Measurements from ENCODE around the gene TMPRSS5. TPM values are rescaled to one million over a fixed set of nuclear protein-coding genes. Genes with fewer than 3 reads are reported as not detected.

The TMPRSS5 gene
- total and polyA plus RNA-seq, 10 donors: 0.42 to 1.7 (median 0.71) TPM

DNA sequence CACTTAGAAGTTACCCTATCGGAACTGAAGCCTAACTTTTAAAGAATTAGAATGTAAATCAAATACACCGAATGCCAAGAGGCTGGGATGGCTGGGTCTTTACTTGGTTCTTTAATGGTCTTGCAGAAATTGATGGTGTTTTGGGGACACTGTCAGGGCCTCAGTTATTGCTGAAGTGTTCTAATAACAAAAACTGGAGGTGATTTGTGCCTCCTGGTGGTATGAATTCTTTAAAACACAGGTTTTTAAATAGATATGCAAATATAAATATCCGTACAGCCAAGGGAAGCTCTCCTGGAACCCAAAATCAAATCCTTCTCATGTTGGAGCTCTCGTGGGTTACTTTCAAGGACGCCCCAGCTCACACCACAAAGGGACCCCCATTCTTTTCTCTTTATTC is 19.3 kb upstream of the TMPRSS5 start:
- 87 to 95% (median 94%) methylated on average over 5 of the region's 5 CpGs for WGBS, 5 donors
- TF ChIP-seq, protein P1, sequence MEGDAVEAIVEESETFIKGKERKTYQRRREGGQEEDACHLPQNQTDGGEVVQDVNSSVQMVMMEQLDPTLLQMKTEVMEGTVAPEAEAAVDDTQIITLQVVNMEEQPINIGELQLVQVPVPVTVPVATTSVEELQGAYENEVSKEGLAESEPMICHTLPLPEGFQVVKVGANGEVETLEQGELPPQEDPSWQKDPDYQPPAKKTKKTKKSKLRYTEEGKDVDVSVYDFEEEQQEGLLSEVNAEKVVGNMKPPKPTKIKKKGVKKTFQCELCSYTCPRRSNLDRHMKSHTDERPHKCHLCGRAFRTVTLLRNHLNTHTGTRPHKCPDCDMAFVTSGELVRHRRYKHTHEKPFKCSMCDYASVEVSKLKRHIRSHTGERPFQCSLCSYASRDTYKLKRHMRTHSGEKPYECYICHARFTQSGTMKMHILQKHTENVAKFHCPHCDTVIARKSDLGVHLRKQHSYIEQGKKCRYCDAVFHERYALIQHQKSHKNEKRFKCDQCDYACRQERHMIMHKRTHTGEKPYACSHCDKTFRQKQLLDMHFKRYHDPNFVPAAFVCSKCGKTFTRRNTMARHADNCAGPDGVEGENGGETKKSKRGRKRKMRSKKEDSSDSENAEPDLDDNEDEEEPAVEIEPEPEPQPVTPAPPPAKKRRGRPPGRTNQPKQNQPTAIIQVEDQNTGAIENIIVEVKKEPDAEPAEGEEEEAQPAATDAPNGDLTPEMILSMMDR (IDR thresholded peaks at IDR 0.05 in 8 of 11, conservative IDR thresholded peaks at IDR 0.05 in 3 of 11): no peak
- no peak for TF ChIP-seq POLR2A (IDR thresholded peaks at IDR 0.05)
- no peak for TF ChIP-seq POLR2AphosphoS5 (IDR thresholded peaks at IDR 0.05)
- Histone ChIP-seq H3K27me3 (replicated peaks in 1 of 7) (no peaks in the 10 kb centered on the region), H3K27ac (no peak overlapping the region), H3K9me3 (peaks cover 0 to 1% (median 0%) of the 10 kb centered on the region in 8 donors), H3K4me1 (no peaks in the 10 kb centered on the region), H3K36me3 (peaks cover 0 to 7% (median 0%) of the 10 kb centered on the region in 6 donors), H3K4me3 (no peak overlapping the region)
- intact Hi-C loops (cut with DNase I; ENCODE audit: low total_unique reads): no loop called here
- DNase-seq: no peak

DNA sequence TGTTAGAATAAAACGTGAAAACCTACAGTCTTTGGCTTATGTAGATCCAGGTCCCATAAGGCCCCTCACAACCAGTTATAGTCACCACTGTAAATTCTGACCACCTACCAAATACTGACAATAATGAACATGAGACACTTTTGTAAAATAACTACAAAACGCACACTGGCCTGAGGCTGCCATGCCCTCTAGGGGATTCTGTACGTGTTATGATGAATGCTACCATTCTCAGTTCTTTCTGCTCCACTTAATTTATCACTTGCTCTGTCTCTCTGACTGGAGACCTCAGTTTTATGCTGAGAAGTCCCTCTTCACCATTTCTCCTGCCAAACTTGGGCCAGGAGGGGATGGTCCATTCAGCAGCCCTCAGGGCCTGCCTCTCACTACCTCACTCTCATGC is 18.7 kb upstream of the TMPRSS5 start:
- no peaks in the 10 kb centered on the region for H3K4me1 ChIP-seq
- no peak for DNase-seq
- H3K36me3 ChIP-seq: peaks cover 0 to 11% (median 0%) of the 10 kb centered on the region in 6 donors
- TF ChIP-seq POLR2AphosphoS5 (IDR thresholded peaks at IDR 0.05) (no peak), POLR2A (IDR thresholded peaks at IDR 0.05) (no peak)
- TF ChIP-seq, protein P1 (IDR thresholded peaks at IDR 0.05 in 8 of 11, conservative IDR thresholded peaks at IDR 0.05 in 3 of 11): no peak
- intact Hi-C loops (cut with DNase I; ENCODE audit: low total_unique reads): no loop called here
- no peaks in the 10 kb centered on the region for H3K27me3 ChIP-seq (replicated peaks in 1 of 7)
- WGBS, 5 donors: 86 to 94% (median 90%) methylated on average over 3 of the region's 3 CpGs
- no peak overlapping the region for H3K27ac ChIP-seq
- peaks cover 0 to 5% (median 0%) of the 10 kb centered on the region in 8 donors for H3K9me3 ChIP-seq
- no peak overlapping the region for H3K4me3 ChIP-seq

DNA sequence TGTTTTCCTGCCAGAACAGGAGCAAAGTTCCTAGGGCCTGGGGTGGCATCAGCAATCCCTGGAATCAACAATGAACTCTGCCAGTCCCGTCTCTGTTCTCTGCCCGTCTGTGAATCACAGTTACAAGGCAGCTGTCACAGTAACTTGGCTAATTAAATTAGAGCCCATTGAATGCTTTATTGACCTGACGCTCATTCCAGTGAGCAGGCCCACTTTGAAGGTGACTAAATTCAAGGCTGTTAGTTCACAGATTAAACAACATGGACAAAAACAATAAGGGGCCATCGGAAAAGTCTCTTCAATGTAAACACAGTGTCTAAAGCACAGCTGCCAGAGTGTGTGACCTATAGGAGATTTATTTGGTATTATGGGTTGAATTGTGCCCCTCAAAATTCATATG is 17.7 kb upstream of the TMPRSS5 start:
- no peaks in the 10 kb centered on the region for H3K4me1 ChIP-seq
- H3K9me3 ChIP-seq: peaks cover 0 to 5% (median 0%) of the 10 kb centered on the region in 8 donors
- intact Hi-C loops (cut with DNase I; ENCODE audit: low total_unique reads): no loop called here
- TF ChIP-seq POLR2AphosphoS5 (IDR thresholded peaks at IDR 0.05) (no peak), POLR2A (IDR thresholded peaks at IDR 0.05) (no peak)
- TF ChIP-seq, protein P1 (IDR thresholded peaks at IDR 0.05 in 8 of 11, conservative IDR thresholded peaks at IDR 0.05 in 3 of 11): no peak
- WGBS, 5 donors: 79 to 96% (median 88%) methylated on average over 4 of the region's 4 CpGs
- H3K36me3 ChIP-seq: peaks cover 0 to 15% (median 0%) of the 10 kb centered on the region in 6 donors
- no peak overlapping the region for H3K27ac ChIP-seq
- H3K27me3 ChIP-seq (replicated peaks in 1 of 7): no peaks in the 10 kb centered on the region
- no peak overlapping the region for H3K4me3 ChIP-seq
- no peak for DNase-seq

DNA sequence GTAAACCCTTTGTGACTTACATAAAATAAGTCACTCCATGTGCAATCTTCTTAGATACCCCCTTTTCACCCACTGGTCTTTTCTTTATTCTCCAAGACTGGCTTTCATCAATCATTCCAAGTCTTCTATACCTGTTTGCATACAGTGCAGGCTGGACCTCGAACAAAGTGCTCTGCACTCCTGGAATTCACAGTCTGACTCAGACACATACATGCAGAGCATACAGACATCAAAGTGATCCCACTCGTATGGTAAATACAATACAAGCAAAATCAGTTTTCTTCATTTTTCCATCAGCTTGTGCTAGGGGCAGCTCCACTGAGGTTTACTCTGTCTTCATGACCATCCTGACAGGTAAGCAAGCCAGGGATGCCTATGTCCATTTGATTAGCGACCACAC is 16.8 kb upstream of the TMPRSS5 start:
- no peak for DNase-seq
- 76 to 93% (median 92%) methylated on average over 3 of the region's 3 CpGs for WGBS, 5 donors
- no peak overlapping the region for H3K4me3 ChIP-seq
- peaks cover 0 to 15% (median 0%) of the 10 kb centered on the region in 6 donors for H3K36me3 ChIP-seq
- intact Hi-C loops (cut with DNase I; ENCODE audit: low total_unique reads): no loop called here
- no peak overlapping the region for H3K27ac ChIP-seq
- H3K9me3 ChIP-seq: peaks cover 0 to 5% (median 0%) of the 10 kb centered on the region in 8 donors
- no peak for TF ChIP-seq POLR2AphosphoS5 (IDR thresholded peaks at IDR 0.05)
- TF ChIP-seq, protein P1 (IDR thresholded peaks at IDR 0.05 in 8 of 11, conservative IDR thresholded peaks at IDR 0.05 in 3 of 11): no peak
- TF ChIP-seq POLR2A (IDR thresholded peaks at IDR 0.05): no peak
- no peaks in the 10 kb centered on the region for H3K4me1 ChIP-seq
- H3K27me3 ChIP-seq (replicated peaks in 1 of 7): no peaks in the 10 kb centered on the region

Data from spleen (tissue), 11 donors.